B cell (primary cell): ENCODE data around the gene NUB1. TPM values are rescaled to one million over a fixed set of nuclear protein-coding genes. Genes with fewer than 3 reads are reported as not detected.

Source experiments
- ATAC-seq: fragments of 200-7000 bp; cut with Tn5 transposase; one replicate; pipeline ENCODE4 v1.10.0; 2021; ENCODE audit warnings: low read depth, mild to moderate bottlenecking, moderate number of reproducible peaks, moderate library complexity
- CTCF ChIA-PET: fragments of 350-600 bp; sonication (Branson Sonifier 250); formaldehyde crosslinking; loops from one replicate; lab custom pipeline; 2021; ENCODE audit warnings: antibody characterized with exemption, inconsistent platforms; lab: Charles Lee
- POLR2A ChIA-PET: fragments of 350-600 bp; sonication (Branson Sonifier 250); formaldehyde crosslinking; loops from one replicate; lab custom pipeline; 2021; ENCODE audit warnings: antibody characterized with exemption; lab: Charles Lee
- DNase-seq: peaks from one replicate; pipeline ENCODE4 v3.0.0; 2013
- H2AFZ ChIP-seq: 2 replicates; pipeline ENCODE4 v1.6.1; 2012; ENCODE audit warnings: mild to moderate bottlenecking, low read depth, low read length; ENCODE audit not compliant: insufficient read depth, poor library complexity, severe bottlenecking
- H3K27ac ChIP-seq, 2 donors: 1 replicate in 1 of 2; 2 replicates in 1 of 2; pipeline ENCODE4 v1.5.1; 2012 to 2013; ENCODE audit warnings: low read length in 2 of 2, mild to moderate bottlenecking in 2 of 2, moderate library complexity in 1 of 2
- H3K27me3 ChIP-seq, 4 experiments: fragments of 200-600 bp in 1 of 4; sonication (generic) in 1 of 4; replicated peaks in 1 of 4; 1 replicate in 2 of 4; 2 replicates in 2 of 4; pipeline versions ENCODE4 v1.6.1 to v1.7.0; 2013 to 2016; ENCODE audit warnings: low read length in 3 of 4, mild to moderate bottlenecking in 2 of 4, mixed read lengths in 1 of 4, moderate library complexity in 1 of 4; ENCODE audit not compliant: insufficient read depth in 4 of 4, control insufficient read depth in 3 of 4; ENCODE audit errors: control extremely low read depth in 1 of 4
- H3K36me3 ChIP-seq, 2 experiments: replicated peaks in 1 of 2; 1 replicate in 1 of 2; 2 replicates in 1 of 2; pipeline versions ENCODE4 v1.6.1 to v1.7.1; 2013; ENCODE audit warnings: low read length in 1 of 2; ENCODE audit not compliant: insufficient read depth in 2 of 2, control insufficient read depth in 1 of 2; ENCODE audit errors: control extremely low read depth in 1 of 2, extremely low read depth in 1 of 2
- H3K4me1 ChIP-seq, 2 donors: fragments of 200-600 bp in 1 of 2; sonication (generic) in 1 of 2; 1 replicate in 1 of 2; 2 replicates in 1 of 2; pipeline versions ENCODE4 v1.5.1 to v1.6.1; 2013 to 2017; ENCODE audit warnings: low read length in 2 of 2; ENCODE audit not compliant: control insufficient read depth in 2 of 2, insufficient read depth in 2 of 2
- H3K4me2 ChIP-seq: replicated peaks from 2 replicates; pipeline ENCODE3; 2012; ENCODE audit warnings: mild to moderate bottlenecking, low read depth, low read length; ENCODE audit not compliant: poor library complexity, severe bottlenecking
- H3K4me3 ChIP-seq, 5 experiments: fragments of 200-600 bp in 1 of 5; sonication (generic) in 1 of 5; 1 replicate in 3 of 5; 2 replicates in 2 of 5; pipeline versions ENCODE4 v1.5.1 to v1.7.0; 2011 to 2016; ENCODE audit warnings: low read length in 4 of 5, mild to moderate bottlenecking in 4 of 5, low read depth in 2 of 5, control low read depth in 1 of 5, moderate library complexity in 1 of 5; ENCODE audit not compliant: insufficient read depth in 1 of 5; ENCODE audit errors: control extremely low read depth in 1 of 5, extremely low read depth in 1 of 5
- H3K79me2 ChIP-seq: fragments of 200-600 bp; sonication (generic); one replicate; pipeline ENCODE4 v1.6.0; 2016; ENCODE audit warnings: low read length; ENCODE audit not compliant: control insufficient read depth, insufficient read depth
- H3K9ac ChIP-seq: fragments of 200-600 bp; sonication (generic); 2 replicates; pipeline ENCODE4 v1.6.1; 2017; ENCODE audit warnings: mild to moderate bottlenecking, low read length, moderate library complexity
- H3K9me3 ChIP-seq, 3 donors: one replicate each; pipeline versions ENCODE4 v1.6.1 to v1.7.1; 2013; ENCODE audit warnings: low read length in 2 of 3; ENCODE audit not compliant: control insufficient read depth in 2 of 3, insufficient read depth in 1 of 3; ENCODE audit errors: control extremely low read depth in 1 of 3
- H4K20me1 ChIP-seq: 2 replicates; pipeline ENCODE4 v1.6.0; 2012; ENCODE audit warnings: mild to moderate bottlenecking, low read length; ENCODE audit not compliant: insufficient read depth, control insufficient read depth, poor library complexity, severe bottlenecking
- H3K27ac Mint-ChIP-seq: one replicate; pipeline ENCODE4 v1.8.0; 2021; ENCODE audit warnings: mixed read lengths
- H3K27me3 Mint-ChIP-seq: one replicate; pipeline ENCODE4 v1.8.0; 2021; ENCODE audit warnings: mixed read lengths
- H3K4me1 Mint-ChIP-seq: one replicate; pipeline ENCODE4 v1.8.0; 2021; ENCODE audit warnings: mixed read lengths
- H3K4me3 Mint-ChIP-seq: one replicate; pipeline ENCODE4 v1.8.0; 2021; ENCODE audit warnings: mixed read lengths
- H3K9me3 Mint-ChIP-seq: one replicate; pipeline ENCODE4 v1.8.0; 2022; ENCODE audit warnings: mixed read lengths; ENCODE audit not compliant: insufficient read depth
- CTCF ChIP-seq: fragments of 200-600 bp; IDR thresholded peaks from one replicate; pipeline ENCODE4 v1.8.0; 2022; ENCODE audit warnings: antibody characterized with exemption, mild to moderate bottlenecking
- EZH2 ChIP-seq: IDR thresholded peaks from 2 replicates; pipeline ENCODE4 v1.6.1; 2012; ENCODE audit warnings: borderline replicate concordance, low read depth, mild to moderate bottlenecking, moderate library complexity, low read length; ENCODE audit not compliant: insufficient read depth, poor library complexity, severe bottlenecking
- WGBS: methylation state at CpG from one replicate; pipeline ENCODE4 v1.1.5; 2013; ENCODE audit warnings: missing lambda C conversion rate; ENCODE audit not compliant: insufficient coverage; 5-methylcytosine and 5-hydroxymethylcytosine counted together
- intact Hi-C: fragments of 100-400 bp; cut with micrococcal nuclease; formaldehyde crosslinking; loops from one replicate; pipeline ENCODE4 v1.10.0; 2022
- polyA plus RNA-seq: library from polyadenylated mRNA; depleted of rRNA; stranded (reverse); fragments of >200 nt; gene quantifications from 2 replicates; pipeline ENCODE4 v1.2.3, GENCODE V29; 2012
- total RNA-seq, 2 donors: library from RNA; stranded (reverse); fragments of 120-200 nt in 1 of 2; gene quantifications; 1 replicate in 1 of 2; 2 replicates in 1 of 2; pipeline versions ENCODE4 v1.2.3 to v1.2.4, GENCODE V29; 2013 to 2022

The NUB1 gene
- total and polyA plus RNA-seq, 2 donors (not counting 1 experiment from before 2014, with no cell fraction given), result 55.0 to 104 TPM

DNA sequence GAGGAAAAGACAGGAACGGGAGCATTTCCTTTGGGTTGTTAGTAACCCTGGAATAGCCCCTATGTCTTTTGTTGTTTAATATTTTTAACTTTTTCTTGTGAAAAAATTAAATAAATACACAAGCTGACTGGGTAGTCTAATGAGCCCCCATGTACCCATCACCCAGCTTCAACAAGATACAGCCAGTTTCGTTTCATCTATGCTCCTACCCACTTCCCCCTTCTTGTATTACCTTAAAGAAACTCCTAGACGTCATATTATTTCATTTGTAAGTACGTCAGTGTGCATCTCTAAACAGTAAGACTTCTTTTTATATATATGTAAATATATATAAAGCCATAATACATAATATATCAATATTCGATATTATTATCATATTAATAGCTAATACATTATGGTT is 42.8 kb upstream of the NUB1 start:
- ATAC-seq, result no peak
- H3K27me3 Mint-ChIP-seq, result peaks cover 39% of the 10 kb centered on the region
- peaks cover 1 to 18% (median 4%) of the 10 kb centered on the region in 3 donors for H3K9me3 ChIP-seq
- H3K27ac Mint-ChIP-seq, result no peak overlapping the region
- H4K20me1 ChIP-seq, result no peaks in the 10 kb centered on the region
- H3K36me3 ChIP-seq, result no peaks in the 10 kb centered on the region
- ChIA-PET POLR2A (no interaction called here), CTCF (interaction anchor here (1.0 to 1.3 kb wide), 3 partner anchors 16 to 175 kb away, joined by 3 to 5 read pairs (median 4); no protein-coding TSS in a partner anchor)
- no CpG with 5 or more reads among the region's 5 CpGs for WGBS
- intact Hi-C loops, result no loop called here
- H3K4me3 ChIP-seq, result no peak overlapping the region
- H3K4me1 Mint-ChIP-seq, result peaks cover 3% of the 10 kb centered on the region
- H3K4me2 ChIP-seq, result no peak overlapping the region
- no peak overlapping the region for H3K27ac ChIP-seq
- H2AFZ ChIP-seq, result no peak overlapping the region
- H3K27me3 ChIP-seq, result peaks cover 0 to 19% (median 10%) of the 10 kb centered on the region in 4 experiments
- no peak overlapping the region for H3K9ac ChIP-seq
- H3K79me2 ChIP-seq, result no peaks in the 10 kb centered on the region
- TF ChIP-seq CTCF, result no peak
- TF ChIP-seq EZH2, result no peak
- H3K4me1 ChIP-seq, result peaks cover 6 to 7% of the 10 kb centered on the region in 2 donors
- no peak overlapping the region for H3K4me3 Mint-ChIP-seq
- no peak for DNase-seq
- H3K9me3 Mint-ChIP-seq, result peaks cover 3% of the 10 kb centered on the region

DNA sequence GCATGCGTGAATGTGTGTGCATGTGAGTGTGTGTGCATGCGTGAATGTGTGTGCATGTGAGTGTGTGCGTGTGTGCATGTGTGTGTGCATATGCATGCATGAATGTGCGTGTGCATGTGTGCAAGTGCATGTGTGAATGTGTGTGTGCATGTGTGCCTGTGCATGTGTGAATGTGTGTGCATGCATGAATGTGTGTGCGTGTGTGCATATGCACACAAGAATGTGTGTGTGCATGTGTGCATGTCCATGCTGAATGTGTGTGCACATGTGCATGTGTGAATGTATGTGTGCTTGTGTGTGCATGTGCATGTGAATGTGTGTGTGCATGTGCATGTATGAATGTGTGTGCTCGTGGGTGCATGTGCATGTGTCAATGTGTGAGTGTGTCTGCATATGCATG is 42.1 kb upstream of the NUB1 start:
- TF ChIP-seq CTCF (no peak), EZH2 (no peak)
- POLR2A ChIA-PET, result no interaction called here
- peaks cover 7 to 9% of the 10 kb centered on the region in 2 donors for H3K4me1 ChIP-seq
- Mint-ChIP-seq H3K9me3 (peaks cover 3% of the 10 kb centered on the region), H3K27ac (no peak overlapping the region), H3K27me3 (peaks cover 34% of the 10 kb centered on the region), H3K4me3 (no peak overlapping the region), H3K4me1 (peaks cover 3% of the 10 kb centered on the region)
- H3K9ac ChIP-seq, result no peak overlapping the region
- no peaks in the 10 kb centered on the region for H3K79me2 ChIP-seq
- ATAC-seq, result no peak
- H3K27me3 ChIP-seq, result peaks cover 0 to 23% (median 11%) of the 10 kb centered on the region in 4 experiments
- CTCF ChIA-PET, result interaction anchor here (1.0 to 1.3 kb wide), 3 partner anchors 16 to 176 kb away, joined by 3 to 5 read pairs (median 4); no protein-coding TSS in a partner anchor
- no peak overlapping the region for H3K4me2 ChIP-seq
- H4K20me1 ChIP-seq, result no peaks in the 10 kb centered on the region
- no peak overlapping the region for H3K4me3 ChIP-seq
- H3K9me3 ChIP-seq, result peaks cover 1 to 18% (median 4%) of the 10 kb centered on the region in 3 donors
- no peak overlapping the region for H2AFZ ChIP-seq
- intact Hi-C loops, result no loop called here
- 97% methylated on average over 6 of the region's 6 CpGs for WGBS
- H3K27ac ChIP-seq, result no peak overlapping the region
- DNase-seq, result no peak
- no peaks in the 10 kb centered on the region for H3K36me3 ChIP-seq
